HEK293 (cell line): Measurements from ENCODE around the gene THTPA.

Source experiments
- CTCF ChIA-PET: fragments of 350-600 bp; formaldehyde crosslinking; extraction: SDS; loops from one replicate; lab custom pipeline; 2021; ENCODE audit warnings: antibody characterized with exemption; lab: Yijun Ruan, JAX
- POLR2A ChIA-PET: fragments of 300-600 bp; formaldehyde crosslinking; extraction: SDS; loops from one replicate; lab custom pipeline; 2020; ENCODE audit warnings: antibody characterized with exemption, inconsistent platforms; lab: Yijun Ruan, JAX
- H3K27ac ChIP-seq: fragments of 200-500 bp; sonication (Bioruptor generic); 2 replicates; pipeline ENCODE4 v1.5.1; 2014; ENCODE audit warnings: low read depth, low read length, control low read depth, inconsistent platforms; ENCODE audit errors: extremely low read depth
- H3K36me3 ChIP-seq, 2 experiments: fragments of 200-500 bp in 1 of 2; sonication (Bioruptor generic) in 1 of 2; 1 replicate in 1 of 2; 2 replicates in 1 of 2; pipeline ENCODE4 v1.5.1; 2014 to 2017; ENCODE audit warnings: inconsistent platforms in 2 of 2, low read length in 2 of 2; ENCODE audit not compliant: control insufficient read depth in 2 of 2, insufficient read depth in 1 of 2
- H3K4me1 ChIP-seq: fragments of 200-500 bp; sonication (Bioruptor generic); 2 replicates; pipeline ENCODE4 v1.5.1; 2014; ENCODE audit warnings: mild to moderate bottlenecking, low read length, inconsistent platforms; ENCODE audit not compliant: control insufficient read depth, insufficient read depth
- H3K4me3 ChIP-seq: 2 replicates; pipeline ENCODE4 v1.5.1; 2011; ENCODE audit warnings: low read depth, mild to moderate bottlenecking, control low read depth, low read length, moderate library complexity
- H3K9me3 ChIP-seq: fragments of 200-500 bp; sonication (Bioruptor generic); 2 replicates; pipeline ENCODE4 v1.5.1; 2014; ENCODE audit warnings: low read depth, low read length, inconsistent platforms; ENCODE audit not compliant: control insufficient read depth, insufficient read depth
- EGR2 ChIP-seq: fragments of 450-650 bp; formaldehyde crosslinking; IDR thresholded peaks from 2 replicates; pipeline ENCODE4 v1.5.1; 2016; ENCODE audit warnings: low read depth, missing biosample characterization, missing genetic modification characterization
- KLF10 ChIP-seq: fragments of 450-650 bp; IDR thresholded peaks from 2 replicates; pipeline ENCODE4 v1.5.1; 2018; ENCODE audit warnings: missing biosample characterization, mild to moderate bottlenecking, missing genetic modification characterization
- KLF9 ChIP-seq: fragments of 450-650 bp; formaldehyde crosslinking; IDR thresholded peaks from 2 replicates; pipeline ENCODE4 v1.5.1; 2016; ENCODE audit warnings: missing biosample characterization, missing genetic modification characterization, low read depth
- PATZ1 ChIP-seq: fragments of 450-650 bp; formaldehyde crosslinking; IDR thresholded peaks from 2 replicates; pipeline ENCODE4 v1.5.1; 2016; ENCODE audit warnings: missing biosample characterization, missing genetic modification characterization
- PRDM10 ChIP-seq: fragments of 450-650 bp; formaldehyde crosslinking; IDR thresholded peaks from 2 replicates; pipeline ENCODE4 v1.5.1; 2016; ENCODE audit warnings: missing biosample characterization, missing genetic modification characterization
- SP2 ChIP-seq: fragments of 450-650 bp; formaldehyde crosslinking; IDR thresholded peaks from 2 replicates; pipeline ENCODE4 v1.5.1; 2016; ENCODE audit warnings: missing biosample characterization, missing genetic modification characterization
- ZFHX2 ChIP-seq: fragments of 450-650 bp; formaldehyde crosslinking; conservative IDR thresholded peaks from 2 replicates; pipeline ENCODE4 v1.5.1; 2016; ENCODE audit warnings: missing biosample characterization, missing genetic modification characterization
- ZFP41 ChIP-seq: fragments of 450-650 bp; formaldehyde crosslinking; IDR thresholded peaks from 2 replicates; pipeline ENCODE4 v1.5.1; 2016; ENCODE audit warnings: missing biosample characterization, missing genetic modification characterization, borderline replicate concordance
- ZNF19 ChIP-seq: fragments of 450-650 bp; formaldehyde crosslinking; IDR thresholded peaks from 2 replicates; pipeline ENCODE4; 2016; ENCODE audit warnings: missing biosample characterization, missing genetic modification characterization, low read depth
- ZNF2 ChIP-seq: fragments of 450-650 bp; formaldehyde crosslinking; IDR thresholded peaks from 2 replicates; pipeline ENCODE4 v1.5.1; 2016; ENCODE audit warnings: missing biosample characterization, missing genetic modification characterization
- ZNF211 ChIP-seq: fragments of 450-650 bp; formaldehyde crosslinking; IDR thresholded peaks from 2 replicates; pipeline ENCODE4 v1.5.1; 2016; ENCODE audit warnings: low read depth, missing biosample characterization, missing genetic modification characterization
- ZNF23 ChIP-seq: fragments of 450-650 bp; formaldehyde crosslinking; IDR thresholded peaks from 2 replicates; pipeline ENCODE4 v1.5.1; 2016; ENCODE audit warnings: missing biosample characterization, missing genetic modification characterization, borderline replicate concordance
- ZNF548 ChIP-seq: fragments of 450-650 bp; formaldehyde crosslinking; IDR thresholded peaks from 2 replicates; pipeline ENCODE4 v1.5.1; 2016; ENCODE audit warnings: missing biosample characterization, missing genetic modification characterization
- ZNF629 ChIP-seq: fragments of 450-650 bp; formaldehyde crosslinking; IDR thresholded peaks from 2 replicates; pipeline ENCODE4 v1.5.1; 2017; ENCODE audit warnings: missing biosample characterization, missing genetic modification characterization
- ZNF654 ChIP-seq: fragments of 450-650 bp; formaldehyde crosslinking; IDR thresholded peaks from 2 replicates; pipeline ENCODE4 v1.5.1; 2016; ENCODE audit warnings: low read depth, missing biosample characterization, missing genetic modification characterization
- ZNF843 ChIP-seq: fragments of 450-650 bp; formaldehyde crosslinking; IDR thresholded peaks from 2 replicates; pipeline ENCODE4 v1.5.1; 2016; ENCODE audit warnings: missing biosample characterization, missing genetic modification characterization
- TF ChIP-seq, protein P1 (sequence below): fragments of 450-650 bp; formaldehyde crosslinking; IDR thresholded peaks from 2 replicates; pipeline ENCODE4 v1.5.1; 2017; ENCODE audit warnings: missing biosample characterization, mild to moderate bottlenecking, missing genetic modification characterization, moderate library complexity
- TF ChIP-seq, protein P2 (sequence below): fragments of 450-650 bp; IDR thresholded peaks from 2 replicates; pipeline ENCODE4 v1.5.1; 2018; ENCODE audit warnings: missing biosample characterization, missing genetic modification characterization
- TF ChIP-seq, protein P3 (sequence below): fragments of 450-650 bp; formaldehyde crosslinking; IDR thresholded peaks from 2 replicates; pipeline ENCODE4 v1.5.1; 2016; ENCODE audit warnings: missing biosample characterization, missing genetic modification characterization

Gene THTPA

DNA sequence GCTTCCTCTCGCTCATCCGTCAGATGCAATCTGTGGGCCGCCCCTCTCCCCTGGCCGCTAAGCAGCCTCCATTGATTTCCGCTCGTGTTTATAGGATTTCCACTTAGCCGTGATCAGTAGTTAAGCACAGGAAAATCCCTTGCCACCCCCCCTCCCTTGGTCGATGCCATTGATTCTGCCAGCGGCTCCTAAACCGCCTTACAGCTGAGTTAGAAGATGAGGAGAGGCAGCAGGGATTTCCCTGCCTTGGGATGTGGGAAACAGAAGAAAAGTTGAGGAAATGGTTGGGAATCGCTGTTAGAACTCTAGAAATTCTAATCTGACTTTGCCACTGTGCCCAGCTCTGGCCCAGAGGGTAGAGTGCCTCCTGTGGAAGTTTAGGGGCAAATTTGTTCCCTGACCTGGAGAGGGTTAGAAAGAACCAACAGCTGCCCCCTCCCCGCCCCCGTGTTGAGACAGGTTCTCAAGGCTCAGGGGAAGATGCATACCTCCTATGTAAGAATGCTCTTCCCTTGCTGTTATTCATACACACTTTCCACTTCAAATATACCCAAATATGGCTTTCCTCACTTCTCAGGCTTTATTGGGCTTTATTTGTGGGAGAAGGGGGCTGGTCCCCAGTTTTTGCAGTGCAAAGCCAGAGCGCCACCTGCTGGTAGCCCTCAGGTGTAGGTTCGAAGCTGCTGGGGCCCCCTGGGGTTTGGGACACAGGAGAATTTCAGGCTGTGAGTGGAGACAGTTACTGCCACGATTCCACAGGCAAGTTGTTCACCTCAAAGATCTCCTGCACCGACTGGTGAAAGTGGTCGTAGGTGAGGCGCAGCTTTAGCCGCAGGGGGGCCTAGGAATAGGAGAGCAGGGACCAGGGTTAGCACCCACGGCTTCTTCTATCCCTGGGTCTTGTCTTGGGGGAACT lies 3.2 kb downstream of the THTPA start (continued):
- TF ChIP-seq PATZ1 (tag by site-specific recombination) (peak; percentile 76), PRDM10 (no peak), ZNF629 (tag by site-specific recombination) (no peak), ZNF654 (peak; percentile 51), ZNF548 (tag by site-specific recombination) (no peak)

- peaks cover 7% of the 10 kb centered on the region for H3K4me1 ChIP-seq
- no peak overlapping the region for H3K4me3 ChIP-seq
- H3K9me3 ChIP-seq: no peaks in the 10 kb centered on the region
- POLR2A ChIA-PET: interaction anchor here (1.0 to 1.7 kb wide), 2 partner anchors 82 to 239 kb away, joined by 3 to 9 read pairs; partner anchors contain the start of gene PABPN1
- H3K27ac ChIP-seq: no peak overlapping the region
- TF ChIP-seq KLF10 (tag by site-specific recombination) (no peak), ZFHX2 (tag by site-specific recombination) (0 out of 2 replicates have a peak, but pooled peaks have one; percentile 14), ZNF211 (tag by site-specific recombination) (no peak), KLF9 (tag by site-specific recombination) (no peak), ZFP41 (tag by site-specific recombination) (no peak), SP2 (tag by site-specific recombination) (no peak)
- TF ChIP-seq, all 188 proteins: peak for 1
- peaks cover 17 to 72% of the 10 kb centered on the region in 2 experiments; a peak in 2 of 3 replicates for H3K36me3 ChIP-seq
- CTCF ChIA-PET: interaction anchor here (0.6 to 10.1 kb wide), 28 partner anchors 7 to 374 kb away, joined by 3 to 338 read pairs (median 4); partner anchors contain the start of genes AP1G2 and PABPN1
Observed at GRCh38 chr14:23559926-23560520, 4.0 kb downstream of the THTPA start.

DNA sequence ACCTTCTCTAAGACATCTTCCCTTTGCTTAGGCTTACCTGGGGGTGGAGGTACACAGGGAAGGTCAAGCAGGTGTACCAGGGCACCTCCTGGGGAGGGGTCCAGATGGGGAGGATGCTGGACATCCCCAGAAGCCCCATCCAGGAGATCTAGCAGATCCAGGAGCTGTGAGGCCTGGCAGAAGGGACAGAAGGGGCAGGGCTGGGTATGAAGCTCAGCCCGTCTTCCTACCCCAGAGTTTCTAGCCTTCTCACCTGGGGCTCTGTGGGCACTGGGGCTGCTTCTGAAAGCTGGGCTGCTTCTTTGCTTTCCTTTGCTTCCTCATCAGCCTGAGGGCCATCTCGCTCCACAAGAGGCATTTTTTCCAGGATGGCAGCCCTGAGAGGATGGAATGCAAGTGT lies 5.2 kb downstream of the THTPA start:
- peaks cover 4% of the 10 kb centered on the region; the same call in 1 of the 2 replicates for H3K4me1 ChIP-seq
- H3K27ac ChIP-seq: no peak overlapping the region
- POLR2A ChIA-PET: interaction anchor here (1.6 kb wide), 1 partner anchor 10 kb away, joined by 5 read pairs; the partner anchor contains the start of gene ZFHX2
- CTCF ChIA-PET: interaction anchor here (0.6 to 10.1 kb wide), 9 partner anchors 11 to 638 kb away, joined by 3 to 338 read pairs (median 3); no protein-coding TSS in a partner anchor
- no peak overlapping the region for H3K4me3 ChIP-seq
- no peaks in the 10 kb centered on the region for H3K9me3 ChIP-seq
- peaks cover 17 to 84% of the 10 kb centered on the region in 2 experiments; a peak in 2 of 3 replicates for H3K36me3 ChIP-seq
- TF ChIP-seq, protein P1, sequence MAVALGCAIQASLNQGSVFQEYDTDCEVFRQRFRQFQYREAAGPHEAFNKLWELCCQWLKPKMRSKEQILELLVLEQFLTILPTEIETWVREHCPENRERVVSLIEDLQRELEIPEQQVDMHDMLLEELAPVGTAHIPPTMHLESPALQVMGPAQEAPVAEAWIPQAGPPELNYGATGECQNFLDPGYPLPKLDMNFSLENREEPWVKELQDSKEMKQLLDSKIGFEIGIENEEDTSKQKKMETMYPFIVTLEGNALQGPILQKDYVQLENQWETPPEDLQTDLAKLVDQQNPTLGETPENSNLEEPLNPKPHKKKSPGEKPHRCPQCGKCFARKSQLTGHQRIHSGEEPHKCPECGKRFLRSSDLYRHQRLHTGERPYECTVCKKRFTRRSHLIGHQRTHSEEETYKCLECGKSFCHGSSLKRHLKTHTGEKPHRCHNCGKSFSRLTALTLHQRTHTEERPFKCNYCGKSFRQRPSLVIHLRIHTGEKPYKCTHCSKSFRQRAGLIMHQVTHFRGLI (tag by site-specific recombination): no peak
- no peak for TF ChIP-seq ZNF2 (tag by site-specific recombination)
- TF ChIP-seq, protein P2, sequence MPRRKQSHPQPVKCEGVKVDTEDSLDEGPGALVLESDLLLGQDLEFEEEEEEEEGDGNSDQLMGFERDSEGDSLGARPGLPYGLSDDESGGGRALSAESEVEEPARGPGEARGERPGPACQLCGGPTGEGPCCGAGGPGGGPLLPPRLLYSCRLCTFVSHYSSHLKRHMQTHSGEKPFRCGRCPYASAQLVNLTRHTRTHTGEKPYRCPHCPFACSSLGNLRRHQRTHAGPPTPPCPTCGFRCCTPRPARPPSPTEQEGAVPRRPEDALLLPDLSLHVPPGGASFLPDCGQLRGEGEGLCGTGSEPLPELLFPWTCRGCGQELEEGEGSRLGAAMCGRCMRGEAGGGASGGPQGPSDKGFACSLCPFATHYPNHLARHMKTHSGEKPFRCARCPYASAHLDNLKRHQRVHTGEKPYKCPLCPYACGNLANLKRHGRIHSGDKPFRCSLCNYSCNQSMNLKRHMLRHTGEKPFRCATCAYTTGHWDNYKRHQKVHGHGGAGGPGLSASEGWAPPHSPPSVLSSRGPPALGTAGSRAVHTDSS (tag by site-specific recombination): no peak
- TF ChIP-seq, protein P3, sequence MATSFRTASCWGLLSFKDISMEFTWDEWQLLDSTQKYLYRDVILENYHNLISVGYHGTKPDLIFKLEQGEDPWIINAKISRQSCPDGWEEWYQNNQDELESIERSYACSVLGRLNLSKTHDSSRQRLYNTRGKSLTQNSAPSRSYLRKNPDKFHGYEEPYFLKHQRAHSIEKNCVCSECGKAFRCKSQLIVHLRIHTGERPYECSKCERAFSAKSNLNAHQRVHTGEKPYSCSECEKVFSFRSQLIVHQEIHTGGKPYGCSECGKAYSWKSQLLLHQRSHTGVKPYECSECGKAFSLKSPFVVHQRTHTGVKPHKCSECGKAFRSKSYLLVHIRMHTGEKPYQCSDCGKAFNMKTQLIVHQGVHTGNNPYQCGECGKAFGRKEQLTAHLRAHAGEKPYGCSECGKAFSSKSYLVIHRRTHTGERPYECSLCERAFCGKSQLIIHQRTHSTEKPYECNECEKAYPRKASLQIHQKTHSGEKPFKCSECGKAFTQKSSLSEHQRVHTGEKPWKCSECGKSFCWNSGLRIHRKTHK (tag by site-specific recombination): no peak
- no peak for TF ChIP-seq ZNF23
- no peak for TF ChIP-seq ZNF843 (tag by site-specific recombination)
- no peak for TF ChIP-seq ZNF19 (tag by site-specific recombination)
- no peak for TF ChIP-seq EGR2 (tag by site-specific recombination)
